Muscle layer of colon (tissue), 2 donors: ENCODE measurements around the gene IGSF9.

ENCODE experiments used
- H3K27ac ChIP-seq: one replicate; pipeline ENCODE4 v1.7.0; 2013; ENCODE audit warnings: low read depth, mild to moderate bottlenecking, low read length, moderate library complexity
- H3K27me3 ChIP-seq, 2 donors: one replicate each; pipeline ENCODE4 v1.7.0; 2013; ENCODE audit warnings: low read length in 2 of 2, mild to moderate bottlenecking in 2 of 2; ENCODE audit not compliant: insufficient read depth in 2 of 2, control insufficient read depth in 1 of 2
- H3K36me3 ChIP-seq: one replicate; pipeline ENCODE4 v1.7.0; 2013; ENCODE audit warnings: mild to moderate bottlenecking, low read length; ENCODE audit not compliant: insufficient read depth
- H3K4me1 ChIP-seq: one replicate; pipeline ENCODE4 v1.7.0; 2013; ENCODE audit warnings: mild to moderate bottlenecking, low read length; ENCODE audit not compliant: insufficient read depth
- H3K4me3 ChIP-seq, 2 donors: one replicate each; pipeline ENCODE4 v1.7.0; 2013; ENCODE audit warnings: low read length in 2 of 2, low read depth in 1 of 2, mild to moderate bottlenecking in 1 of 2, moderate library complexity in 1 of 2
- H3K9ac ChIP-seq: one replicate; pipeline ENCODE4 v1.7.0; 2013; ENCODE audit warnings: low read length
- H3K9me3 ChIP-seq: one replicate; pipeline ENCODE4 v1.7.0; 2013; ENCODE audit warnings: mild to moderate bottlenecking, low read length
- donor health status: abdominal sarcoma.
- donor health status: Adenocarcinoma of cecum.

The IGSF9 gene

GRCh38 chr1:159883134-159883533, 62.3 kb downstream of the IGSF9 start:
- Histone ChIP-seq H3K9me3 (no peaks in the 10 kb centered on the region), H3K4me3 (no peak overlapping the region), H3K27me3 (no peaks in the 10 kb centered on the region), H3K9ac (no peak overlapping the region), H3K36me3 (no peaks in the 10 kb centered on the region), H3K4me1 (no peaks in the 10 kb centered on the region), H3K27ac (no peak overlapping the region)

- no peaks in the 10 kb centered on the region for H3K36me3 ChIP-seq
- H3K9me3 ChIP-seq = no peaks in the 10 kb centered on the region
- no peak overlapping the region for H3K9ac ChIP-seq
- no peak overlapping the region for H3K4me3 ChIP-seq
- H3K27me3 ChIP-seq = peaks cover 0 to under 1% of the 10 kb centered on the region in 2 donors
- H3K27ac ChIP-seq = no peak overlapping the region
- H3K4me1 ChIP-seq = no peaks in the 10 kb centered on the region
These were observed 62.9 kb downstream of the IGSF9 start for GRCh38 chr1:159882527-159882862.

- no peak overlapping the region for H3K27ac ChIP-seq
- no peak overlapping the region for H3K9ac ChIP-seq
- H3K4me3 ChIP-seq = no peak overlapping the region
- H3K36me3 ChIP-seq = no peaks in the 10 kb centered on the region
- no peaks in the 10 kb centered on the region for H3K9me3 ChIP-seq
- peaks cover 0 to 5% of the 10 kb centered on the region in 2 donors for H3K27me3 ChIP-seq
- H3K4me1 ChIP-seq = no peaks in the 10 kb centered on the region
These were observed 63.5 kb downstream of the IGSF9 start for GRCh38 chr1:159881622-159882526.

- Histone ChIP-seq H3K9ac (no peak overlapping the region), H3K27ac (no peak overlapping the region), H3K36me3 (no peaks in the 10 kb centered on the region), H3K4me3 (no peak overlapping the region), H3K4me1 (no peaks in the 10 kb centered on the region), H3K27me3 (peaks cover 0 to 5% of the 10 kb centered on the region in 2 donors), H3K9me3 (no peaks in the 10 kb centered on the region)
These were observed 65.0 kb downstream of the IGSF9 start for GRCh38 chr1:159880430-159880829.

- H3K4me1 ChIP-seq = no peaks in the 10 kb centered on the region
- peaks cover 0 to 5% of the 10 kb centered on the region in 2 donors for H3K27me3 ChIP-seq
- H3K36me3 ChIP-seq = no peaks in the 10 kb centered on the region
- no peak overlapping the region for H3K4me3 ChIP-seq
- no peak overlapping the region for H3K27ac ChIP-seq
- H3K9me3 ChIP-seq = no peaks in the 10 kb centered on the region
- no peak overlapping the region for H3K9ac ChIP-seq
These were observed 65.4 kb downstream of the IGSF9 start for GRCh38 chr1:159879977-159880376.

GRCh38 chr1:159879136-159879535, 66.3 kb downstream of the IGSF9 start:
- H3K9me3 ChIP-seq = no peaks in the 10 kb centered on the region
- H3K27ac ChIP-seq = no peak overlapping the region
- no peak overlapping the region for H3K9ac ChIP-seq
- peaks cover 0 to 5% of the 10 kb centered on the region in 2 donors for H3K27me3 ChIP-seq
- no peaks in the 10 kb centered on the region for H3K36me3 ChIP-seq
- no peak overlapping the region for H3K4me3 ChIP-seq
- H3K4me1 ChIP-seq = no peaks in the 10 kb centered on the region

- Histone ChIP-seq H3K9ac (no peak overlapping the region), H3K9me3 (no peaks in the 10 kb centered on the region), H3K27me3 (peaks cover 0 to 9% of the 10 kb centered on the region in 2 donors), H3K4me1 (no peaks in the 10 kb centered on the region), H3K36me3 (no peaks in the 10 kb centered on the region), H3K27ac (no peak overlapping the region), H3K4me3 (no peak overlapping the region)
These were observed 67.5 kb downstream of the IGSF9 start for GRCh38 chr1:159877695-159878444.
